Activated gamma-delta T cell treated with anti-CD3 and anti-CD28 coated beads, Interleukin-2, amount 50 U/mL, for 16 hours (primary cell): ENCODE data around the gene VENTX.
"Not testable (repeated sequence)": the region's sequence is repeated elsewhere in the genome, so short reads cannot be mapped to it uniquely, and the experiment has no call there.

Source experiments
- DNase-seq: peaks from one replicate; pipeline ENCODE4 v3.0.0-alpha.2; 2020; ENCODE audit warnings: low read depth

VENTX gene

GRCh38 chr10:133254421-133255120 is 16.9 kb downstream of the VENTX start:
- no peak for DNase-seq

- no peak for DNase-seq
Observed at GRCh38 chr10:133255323-133255722, 17.7 kb downstream of the VENTX start.

- no peak for DNase-seq
Observed at GRCh38 chr10:133257489-133258065, 19.9 kb downstream of the VENTX start.

GRCh38 chr10:133258066-133258817 is 20.6 kb downstream of the VENTX start:
- no peak for DNase-seq

- DNase-seq = peak; percentile 60
Observed at GRCh38 chr10:133258818-133259601, 21.4 kb downstream of the VENTX start.

GRCh38 chr10:133259602-133259989 is 21.9 kb downstream of the VENTX start:
- no peak for DNase-seq

- DNase-seq = peak; percentile 58
Observed at GRCh38 chr10:133260895-133261725, 23.5 kb downstream of the VENTX start.

GRCh38 chr10:133261726-133262325 is 24.2 kb downstream of the VENTX start:
- DNase-seq = peak; percentile 80

GRCh38 chr10:133262696-133263095 is 25.0 kb downstream of the VENTX start:
- no peak for DNase-seq

- no peak for DNase-seq
Observed at GRCh38 chr10:133263674-133264073, 26.0 kb downstream of the VENTX start.

- DNase-seq = no peak
Observed at GRCh38 chr10:133264461-133264860, 26.8 kb downstream of the VENTX start.

GRCh38 chr10:133265052-133265451 is 27.4 kb downstream of the VENTX start:
- DNase-seq = not testable (repeated sequence)

GRCh38 chr10:133266056-133266795 is 28.6 kb downstream of the VENTX start:
- no peak for DNase-seq

- DNase-seq = no peak
Observed at GRCh38 chr10:133267293-133267692, 29.6 kb downstream of the VENTX start.

- no peak for DNase-seq
Observed at GRCh38 chr10:133267829-133268228, 30.2 kb downstream of the VENTX start.

GRCh38 chr10:133268532-133268931 is 30.9 kb downstream of the VENTX start:
- DNase-seq = no peak

GRCh38 chr10:133269367-133269766 is 31.7 kb downstream of the VENTX start:
- no peak for DNase-seq

GRCh38 chr10:133270204-133270603 is 32.5 kb downstream of the VENTX start:
- DNase-seq = no peak

GRCh38 chr10:133270773-133271297 is 33.2 kb downstream of the VENTX start:
- DNase-seq = no peak
